HEK293 (cell line): ENCODE measurements around the gene CCDC40.
A peak's percentile ranks its signal among the peaks of the same experiment; 100 is the strongest.

Source experiments
- CTCF ChIA-PET: fragments of 350-600 bp; formaldehyde crosslinking; extraction: SDS; loops from one replicate; lab custom pipeline; 2021; ENCODE audit warnings: antibody characterized with exemption; lab: Yijun Ruan, JAX
- POLR2A ChIA-PET: fragments of 300-600 bp; formaldehyde crosslinking; extraction: SDS; loops from one replicate; lab custom pipeline; 2020; ENCODE audit warnings: antibody characterized with exemption, inconsistent platforms; lab: Yijun Ruan, JAX
- H3K27ac ChIP-seq: fragments of 200-500 bp; sonication (Bioruptor generic); 2 replicates; pipeline ENCODE4 v1.5.1; 2014; ENCODE audit warnings: low read depth, low read length, control low read depth, inconsistent platforms; ENCODE audit errors: extremely low read depth
- H3K36me3 ChIP-seq, 2 experiments: fragments of 200-500 bp in 1 of 2; sonication (Bioruptor generic) in 1 of 2; 1 replicate in 1 of 2; 2 replicates in 1 of 2; pipeline ENCODE4 v1.5.1; 2014 to 2017; ENCODE audit warnings: inconsistent platforms in 2 of 2, low read length in 2 of 2; ENCODE audit not compliant: control insufficient read depth in 2 of 2, insufficient read depth in 1 of 2
- H3K4me1 ChIP-seq: fragments of 200-500 bp; sonication (Bioruptor generic); 2 replicates; pipeline ENCODE4 v1.5.1; 2014; ENCODE audit warnings: mild to moderate bottlenecking, low read length, inconsistent platforms; ENCODE audit not compliant: control insufficient read depth, insufficient read depth
- H3K4me3 ChIP-seq: 2 replicates; pipeline ENCODE4 v1.5.1; 2011; ENCODE audit warnings: low read depth, mild to moderate bottlenecking, control low read depth, low read length, moderate library complexity
- H3K9me3 ChIP-seq: fragments of 200-500 bp; sonication (Bioruptor generic); 2 replicates; pipeline ENCODE4 v1.5.1; 2014; ENCODE audit warnings: low read depth, low read length, inconsistent platforms; ENCODE audit not compliant: control insufficient read depth, insufficient read depth
- GLIS1 ChIP-seq: fragments of 450-650 bp; formaldehyde crosslinking; IDR thresholded peaks from 2 replicates; pipeline ENCODE4 v1.5.1; 2016; ENCODE audit warnings: missing biosample characterization, missing genetic modification characterization
- KLF10 ChIP-seq: fragments of 450-650 bp; IDR thresholded peaks from 2 replicates; pipeline ENCODE4 v1.5.1; 2018; ENCODE audit warnings: missing biosample characterization, mild to moderate bottlenecking, missing genetic modification characterization
- PATZ1 ChIP-seq: fragments of 450-650 bp; formaldehyde crosslinking; IDR thresholded peaks from 2 replicates; pipeline ENCODE4 v1.5.1; 2016; ENCODE audit warnings: missing biosample characterization, missing genetic modification characterization
- PRDM1 ChIP-seq: fragments of 450-650 bp; formaldehyde crosslinking; IDR thresholded peaks from 2 replicates; pipeline ENCODE4; 2016; ENCODE audit warnings: missing biosample characterization, missing genetic modification characterization
- SALL2 ChIP-seq: fragments of 450-650 bp; formaldehyde crosslinking; IDR thresholded peaks from 2 replicates; pipeline ENCODE4 v1.5.0; 2017; ENCODE audit warnings: missing biosample characterization, mild to moderate bottlenecking, missing genetic modification characterization, borderline replicate concordance
- ZBTB10 ChIP-seq: fragments of 450-650 bp; formaldehyde crosslinking; IDR thresholded peaks from 2 replicates; pipeline ENCODE4 v1.5.1; 2016; ENCODE audit warnings: missing biosample characterization, missing genetic modification characterization
- ZBTB11 ChIP-seq: fragments of 450-650 bp; formaldehyde crosslinking; conservative IDR thresholded peaks from 2 replicates; pipeline ENCODE4 v1.5.1; 2016; ENCODE audit warnings: low read depth, missing biosample characterization, missing genetic modification characterization
- ZBTB17 ChIP-seq: fragments of 450-650 bp; formaldehyde crosslinking; IDR thresholded peaks from 2 replicates; pipeline ENCODE4 v1.5.1; 2016; ENCODE audit warnings: missing biosample characterization, missing genetic modification characterization
- ZBTB20 ChIP-seq: fragments of 450-650 bp; formaldehyde crosslinking; IDR thresholded peaks from 2 replicates; pipeline ENCODE4 v1.5.1; 2016; ENCODE audit warnings: missing biosample characterization, missing genetic modification characterization
- ZEB2 ChIP-seq: fragments of 450-650 bp; formaldehyde crosslinking; IDR thresholded peaks from 2 replicates; pipeline ENCODE4 v1.5.1; 2016; ENCODE audit warnings: missing biosample characterization, missing genetic modification characterization
- ZIC2 ChIP-seq: fragments of 450-650 bp; formaldehyde crosslinking; IDR thresholded peaks from 2 replicates; pipeline ENCODE4 v1.5.1; 2016; ENCODE audit warnings: missing biosample characterization, missing genetic modification characterization
- ZNF169 ChIP-seq: fragments of 450-650 bp; formaldehyde crosslinking; IDR thresholded peaks from 2 replicates; pipeline ENCODE4 v1.5.1; 2016; ENCODE audit warnings: missing biosample characterization, missing genetic modification characterization
- ZNF221 ChIP-seq: fragments of 450-650 bp; formaldehyde crosslinking; IDR thresholded peaks from 2 replicates; pipeline ENCODE4 v1.5.1; 2017; ENCODE audit warnings: missing biosample characterization, missing genetic modification characterization, borderline replicate concordance
- ZNF274 ChIP-seq, 2 experiments: fragments of 200-500 bp in 1 of 2; fragments of 450-650 bp in 1 of 2; sonication (Bioruptor generic) in 1 of 2; formaldehyde crosslinking in 1 of 2; IDR thresholded peaks; 2 replicates each; pipeline versions ENCODE4 v1.5.1 to v1.6.1; 2014 to 2016; ENCODE audit warnings: borderline replicate concordance in 1 of 2, inconsistent platforms in 1 of 2, low read length in 1 of 2, missing biosample characterization in 1 of 2, missing genetic modification characterization in 1 of 2
- ZNF354C ChIP-seq: fragments of 450-650 bp; formaldehyde crosslinking; IDR thresholded peaks from 2 replicates; pipeline ENCODE4 v1.5.1; 2016; ENCODE audit warnings: missing biosample characterization, missing genetic modification characterization, low read depth, borderline replicate concordance
- ZNF449 ChIP-seq: fragments of 450-650 bp; formaldehyde crosslinking; IDR thresholded peaks from 2 replicates; pipeline ENCODE4 v1.5.1; 2017; ENCODE audit warnings: missing biosample characterization, mild to moderate bottlenecking, missing genetic modification characterization, moderate library complexity
- ZNF701 ChIP-seq: fragments of 450-650 bp; formaldehyde crosslinking; IDR thresholded peaks from 2 replicates; pipeline ENCODE4 v1.5.1; 2016; ENCODE audit warnings: missing biosample characterization, missing genetic modification characterization
- ZNF76 ChIP-seq: fragments of 450-650 bp; formaldehyde crosslinking; IDR thresholded peaks from 2 replicates; pipeline ENCODE4; 2016; ENCODE audit warnings: low read depth, missing biosample characterization, missing genetic modification characterization, borderline replicate concordance
- ZNF785 ChIP-seq: fragments of 450-650 bp; formaldehyde crosslinking; IDR thresholded peaks from 2 replicates; pipeline ENCODE4 v1.5.1; 2016; ENCODE audit warnings: missing biosample characterization, missing genetic modification characterization
- ZNF791 ChIP-seq: fragments of 450-650 bp; formaldehyde crosslinking; IDR thresholded peaks from 2 replicates; pipeline ENCODE4 v1.5.1; 2016; ENCODE audit warnings: missing biosample characterization, missing genetic modification characterization
- TF ChIP-seq, protein P1 (sequence below): fragments of 450-650 bp; formaldehyde crosslinking; IDR thresholded peaks from 2 replicates; pipeline ENCODE4 v1.5.1; 2016; ENCODE audit warnings: missing biosample characterization, missing genetic modification characterization

Gene CCDC40

DNA sequence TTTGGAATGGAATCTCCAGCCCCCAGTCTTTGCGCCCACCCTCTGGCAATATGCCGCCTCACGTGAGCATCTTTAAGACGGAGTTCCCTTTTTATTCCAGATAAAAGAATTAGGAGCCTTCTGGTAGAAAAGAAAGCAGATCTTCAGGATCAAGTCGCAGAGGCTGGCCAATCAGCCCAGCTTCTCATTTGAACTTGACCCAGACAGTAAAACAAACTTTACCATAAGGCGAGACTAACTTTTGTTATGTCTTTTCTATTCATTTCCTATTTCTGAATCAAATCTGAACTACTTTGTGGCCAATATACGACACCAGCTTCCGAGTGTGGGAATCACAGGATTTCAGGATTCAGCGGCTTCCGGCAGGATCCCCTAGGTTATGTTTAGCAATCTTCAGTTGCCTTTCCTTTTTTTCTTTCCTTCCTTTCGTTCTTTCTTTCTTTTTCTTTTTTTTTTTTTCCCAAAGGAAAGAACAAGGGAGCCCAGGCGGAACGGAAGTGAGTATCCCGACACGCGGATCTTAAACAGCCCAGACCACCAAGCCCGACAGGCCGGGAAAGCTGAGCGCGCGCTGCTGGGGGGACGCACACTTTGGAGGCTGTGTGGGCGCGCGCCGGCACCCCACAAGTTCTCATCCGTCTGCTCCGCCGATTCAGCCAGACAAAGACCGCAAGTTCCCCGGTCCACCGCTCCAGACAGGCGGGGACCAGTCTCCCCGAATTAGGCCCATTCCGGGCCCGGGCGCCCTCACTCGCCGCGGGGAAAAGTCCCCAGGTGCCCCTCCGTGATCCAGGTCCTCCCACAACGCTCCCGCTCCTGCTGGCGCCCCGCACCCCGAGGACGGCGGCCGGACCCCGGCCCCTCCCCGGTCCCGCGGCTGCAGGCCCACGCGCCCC is 1.4 kb upstream of the CCDC40 start (continued):
- TF ChIP-seq KLF10 (peak; percentile 30; the same call in 1 of the 2 replicates), ZEB2 (0 out of 2 replicates have a peak, but pooled peaks have one; percentile 43), GLIS1 (tag by site-specific recombination) (peak; percentile 59), ZBTB10 (tag by site-specific recombination) (peak; percentile 77; the same call in 1 of the 2 replicates), ZNF791 (tag by site-specific recombination) (no peak), ZNF354C (tag by site-specific recombination) (no peak), ZNF76 (tag by site-specific recombination) (no peak), ZNF701 (no peak), ZBTB11 (tag by site-specific recombination) (peak; percentile 49), PRDM1 (tag by site-specific recombination) (peak; percentile 82), ZNF449 (peak; percentile 40; the same call in 1 of the 2 replicates), PATZ1 (tag by site-specific recombination) (peak; percentile 61; the same call in 1 of the 2 replicates), ZBTB17 (tag by site-specific recombination) (peak; percentile 77)

- Histone ChIP-seq H3K4me3 (peak within 1 kb of the TSS; percentile 70), H3K27ac (peak within 1 kb of the TSS; percentile 72; the same call in 1 of the 2 replicates), H3K4me1 (no peaks in the 10 kb centered on the region), H3K36me3 (peaks cover 0 to 6% of the 10 kb centered on the region in 2 experiments; a peak in 2 of 3 replicates), H3K9me3 (no peaks in the 10 kb centered on the region)
- POLR2A ChIA-PET: interaction anchor here (1.1 to 1.3 kb wide), 2 partner anchors 27 to 66 kb away, joined by 3 to 5 read pairs; partner anchors contain the start of gene GAA
- CTCF ChIA-PET: interaction anchor here (0.7 kb wide), 1 partner anchor 27 kb away, joined by 3 read pairs; no protein-coding TSS in a partner anchor
- TF ChIP-seq SALL2 (no peak), KLF10 (no peak), ZNF169 (tag by site-specific recombination) (no peak), ZNF76 (tag by site-specific recombination) (no peak), ZNF785 (tag by site-specific recombination) (no peak), ZBTB20 (no peak), ZIC2 (no peak), ZNF701 (no peak), ZNF274 (IDR thresholded peaks at IDR 0.05; ENCODE audit: low read length) (no peak), ZNF274 (tag by site-specific recombination; IDR thresholded peaks at IDR 0.05; ENCODE audit: borderline replicate concordance) (no peak), ZNF221 (tag by site-specific recombination) (no peak)
- TF ChIP-seq, protein P1, sequence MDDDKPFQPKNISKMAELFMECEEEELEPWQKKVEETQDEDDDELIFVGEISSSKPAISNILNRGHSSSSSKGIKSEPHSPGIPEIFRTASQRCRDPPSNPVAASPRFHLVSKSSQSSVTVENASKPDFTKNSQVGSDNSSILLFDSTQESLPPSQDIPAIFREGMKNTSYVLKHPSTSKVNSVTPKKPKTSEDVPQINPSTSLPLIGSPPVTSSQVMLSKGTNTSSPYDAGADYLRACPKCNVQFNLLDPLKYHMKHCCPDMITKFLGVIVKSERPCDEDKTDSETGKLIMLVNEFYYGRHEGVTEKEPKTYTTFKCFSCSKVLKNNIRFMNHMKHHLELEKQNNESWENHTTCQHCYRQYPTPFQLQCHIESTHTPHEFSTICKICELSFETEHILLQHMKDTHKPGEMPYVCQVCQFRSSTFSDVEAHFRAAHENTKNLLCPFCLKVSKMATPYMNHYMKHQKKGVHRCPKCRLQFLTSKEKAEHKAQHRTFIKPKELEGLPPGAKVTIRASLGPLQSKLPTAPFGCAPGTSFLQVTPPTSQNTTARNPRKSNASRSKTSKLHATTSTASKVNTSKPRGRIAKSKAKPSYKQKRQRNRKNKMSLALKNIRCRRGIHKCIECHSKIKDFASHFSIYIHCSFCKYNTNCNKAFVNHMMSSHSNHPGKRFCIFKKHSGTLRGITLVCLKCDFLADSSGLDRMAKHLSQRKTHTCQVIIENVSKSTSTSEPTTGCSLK (tag by site-specific recombination): no peak
These were observed 830 bp upstream of the CCDC40 start, which contains the start of gene TBC1D16 for GRCh38 chr17:80035687-80035936. Gene TBC1D16, minus strand, starts transcription at chr17:80035872. Its CDS starts 22,325 bp downstream, at chr17:80013547.
